H1 (cell line): ENCODE results near the gene SGCD. TPM values are rescaled to one million over a fixed set of nuclear protein-coding genes. Genes with fewer than 3 reads are reported as not detected.

Experiments
- CTCF ChIA-PET: fragments of 300-600 bp; sonication (Branson Sonifier 250); formaldehyde crosslinking; loops from one replicate; lab custom pipeline; 2021; ENCODE audit not compliant: partially characterized antibody; lab: Charles Lee
- POLR2A ChIA-PET: fragments of 300-600 bp; sonication (Branson Sonifier 250); formaldehyde crosslinking; loops from one replicate; lab custom pipeline; 2021; ENCODE audit warnings: inconsistent platforms; ENCODE audit not compliant: partially characterized antibody; lab: Charles Lee
- DNase-seq, 2 experiments: peaks; one replicate each; pipeline versions ENCODE4 v3.0.0 to v3.0.0-alpha.2; 2010 to 2022; ENCODE audit warnings: low spot score in 2 of 2, low read depth in 1 of 2, mixed read lengths in 1 of 2
- FAIRE-seq: peaks from 2 replicates; lab custom pipeline; 2011; peaks lifted over from hg19 to GRCh38; lab: Jason Lieb, UNC
- H2AFZ ChIP-seq: 2 replicates; pipeline ENCODE4 v1.8.1; 2012; ENCODE audit warnings: low read length, inconsistent platforms
- H2AK5ac ChIP-seq: 2 replicates; pipeline ENCODE4 v1.6.1; 2013; ENCODE audit warnings: low read depth, low read length
- H2BK120ac ChIP-seq: replicated peaks from 2 replicates; pipeline ENCODE3; 2013; ENCODE audit warnings: low read depth, low read length, inconsistent platforms
- H2BK12ac ChIP-seq: 2 replicates; pipeline ENCODE4 v1.6.1; 2013; ENCODE audit warnings: low read depth, low read length
- H2BK15ac ChIP-seq: 2 replicates; pipeline ENCODE4 v1.6.1; 2013; ENCODE audit warnings: low read length
- H2BK20ac ChIP-seq: 2 replicates; pipeline ENCODE4 v1.6.1; 2013; ENCODE audit warnings: low read length
- H2BK5ac ChIP-seq: 2 replicates; pipeline ENCODE4 v1.6.1; 2013; ENCODE audit warnings: low read depth, low read length
- H3K14ac ChIP-seq: 2 replicates; pipeline ENCODE4 v1.6.1; 2013; ENCODE audit warnings: inconsistent platforms; ENCODE audit not compliant: insufficient read length
- H3K18ac ChIP-seq: 2 replicates; pipeline ENCODE4 v1.6.1; 2013; ENCODE audit warnings: low read length; ENCODE audit errors: extremely low read depth
- H3K23ac ChIP-seq: 2 replicates; pipeline ENCODE4 v1.6.1; 2013; ENCODE audit warnings: inconsistent platforms; ENCODE audit not compliant: insufficient read length
- H3K23me2 ChIP-seq: 2 replicates; pipeline ENCODE4 v1.6.1; 2013; ENCODE audit warnings: low read depth, low read length
- H3K27ac ChIP-seq: 2 replicates; pipeline ENCODE4 v1.6.1; 2011; ENCODE audit warnings: low read depth, low read length, inconsistent platforms
- H3K27me3 ChIP-seq, 4 experiments: replicated peaks in 1 of 4; 1 replicate in 1 of 4; 2 replicates in 3 of 4; pipeline versions ENCODE4 v1.6.1 to v1.8.1; 2011 to 2013; ENCODE audit warnings: low read length in 3 of 4, mild to moderate bottlenecking in 3 of 4, inconsistent platforms in 2 of 4, mixed read lengths in 2 of 4, moderate library complexity in 1 of 4; ENCODE audit not compliant: control insufficient read depth in 3 of 4, insufficient read depth in 3 of 4; ENCODE audit errors: extremely low read depth in 1 of 4
- H3K36me3 ChIP-seq, 4 experiments: 2 replicates each; pipeline versions ENCODE4 v1.6.1 to v1.8.1; 2011 to 2013; ENCODE audit warnings: mild to moderate bottlenecking in 4 of 4, low read length in 3 of 4, moderate library complexity in 2 of 4, control low read depth in 1 of 4, inconsistent platforms in 1 of 4; ENCODE audit not compliant: insufficient read depth in 4 of 4, control insufficient read depth in 2 of 4
- H3K4ac ChIP-seq: replicated peaks from 2 replicates; pipeline ENCODE3; 2013; ENCODE audit warnings: low read length, low read depth, mixed read lengths, inconsistent platforms; ENCODE audit not compliant: insufficient read length
- H3K4me1 ChIP-seq, 4 experiments: replicated peaks in 1 of 4; 1 replicate in 1 of 4; 2 replicates in 3 of 4; pipeline versions ENCODE4 v1.6.1 to v1.8.1; 2011 to 2013; ENCODE audit warnings: low read length in 3 of 4, inconsistent platforms in 2 of 4, mixed read lengths in 1 of 4; ENCODE audit not compliant: insufficient read depth in 4 of 4, control insufficient read depth in 3 of 4
- H3K4me2 ChIP-seq, 2 experiments: 2 replicates each; pipeline versions ENCODE4 v1.6.1 to v1.8.1; 2011 to 2013; ENCODE audit warnings: low read depth in 2 of 2, low read length in 2 of 2, control low read depth in 1 of 2, inconsistent platforms in 1 of 2, mild to moderate bottlenecking in 1 of 2; ENCODE audit not compliant: insufficient read depth in 1 of 2
- H3K4me3 ChIP-seq, 4 experiments: fragments of 200-600, 300-600 bp in 1 of 4; sonication (generic), shearing (Covaris generic), sonication (Bioruptor Twin) in 1 of 4; 2 replicates each; pipeline versions ENCODE4 v1.5.1 to v1.8.1; 2011 to 2016; ENCODE audit warnings: low read length in 4 of 4, low read depth in 3 of 4, control low read depth in 2 of 4, inconsistent platforms in 2 of 4, mild to moderate bottlenecking in 2 of 4, mixed read lengths in 1 of 4, moderate library complexity in 1 of 4; ENCODE audit not compliant: insufficient read depth in 2 of 4; ENCODE audit errors: extremely low read depth in 1 of 4
- H3K56ac ChIP-seq: replicated peaks from 2 replicates; pipeline ENCODE3; 2013; ENCODE audit warnings: low read depth, mild to moderate bottlenecking, mixed read lengths, low read length, inconsistent platforms; ENCODE audit not compliant: insufficient read length
- H3K79me1 ChIP-seq: 2 replicates; pipeline ENCODE4 v1.6.1; 2013; ENCODE audit warnings: low read depth, low read length, control low read depth
- H3K79me2 ChIP-seq, 2 experiments: 2 replicates each; pipeline versions ENCODE4 v1.6.1 to v1.8.1; 2012 to 2013; ENCODE audit warnings: low read length in 2 of 2, mild to moderate bottlenecking in 2 of 2, inconsistent platforms in 1 of 2; ENCODE audit not compliant: insufficient read depth in 2 of 2, control insufficient read depth in 1 of 2
- H3K9ac ChIP-seq, 4 experiments: replicated peaks in 1 of 4; 1 replicate in 1 of 4; 2 replicates in 3 of 4; pipeline versions ENCODE4 v1.6.1 to v1.8.1; 2011 to 2013; ENCODE audit warnings: low read depth in 3 of 4, low read length in 3 of 4, control low read depth in 2 of 4, mild to moderate bottlenecking in 2 of 4, moderate library complexity in 2 of 4, inconsistent platforms in 1 of 4; ENCODE audit errors: extremely low read depth in 1 of 4
- H3K9me3 ChIP-seq, 2 experiments: 2 replicates each; pipeline versions ENCODE4 v1.6.1 to v1.8.1; 2012 to 2013; ENCODE audit warnings: mild to moderate bottlenecking in 2 of 2, moderate library complexity in 2 of 2, control low read depth in 1 of 2, inconsistent platforms in 1 of 2, low read depth in 1 of 2, low read length in 1 of 2, mixed read lengths in 1 of 2; ENCODE audit not compliant: insufficient read depth in 2 of 2
- H4K20me1 ChIP-seq, 2 experiments: replicated peaks in 1 of 2; 2 replicates each; pipeline versions ENCODE3 to v1.8.1; 2011 to 2013; ENCODE audit warnings: inconsistent platforms in 2 of 2, low read length in 2 of 2, mild to moderate bottlenecking in 1 of 2; ENCODE audit not compliant: insufficient read depth in 2 of 2, control insufficient read depth in 1 of 2
- H4K5ac ChIP-seq: 2 replicates; pipeline ENCODE4 v1.6.1; 2013; ENCODE audit warnings: low read length, low read depth, mixed read lengths, inconsistent platforms; ENCODE audit not compliant: insufficient read length
- H4K8ac ChIP-seq: 2 replicates; pipeline ENCODE4 v1.8.0; 2013; ENCODE audit warnings: mild to moderate bottlenecking, moderate library complexity, low read length, inconsistent platforms; ENCODE audit not compliant: insufficient read depth; ENCODE audit errors: extremely low read depth
- H4K91ac ChIP-seq: replicated peaks from 2 replicates; pipeline ENCODE3; 2013; ENCODE audit warnings: low read length, mixed read lengths, inconsistent platforms; ENCODE audit not compliant: insufficient read length
- ATF2 ChIP-seq: IDR thresholded peaks from 2 replicates; pipeline ENCODE4 v1.6.1; 2012; ENCODE audit warnings: low read length, inconsistent platforms
- CBX5 ChIP-seq: fragments of 300-800, 300-1000 bp; sonication (generic); IDR thresholded peaks from 2 replicates; pipeline ENCODE4 v1.7.1; 2016; ENCODE audit warnings: antibody characterized with exemption, low read length, low read depth
- EGR1 ChIP-seq: IDR thresholded peaks from 2 replicates; pipeline ENCODE4 v1.6.1; 2011; ENCODE audit warnings: low read depth, low read length, borderline replicate concordance
- SAP30 ChIP-seq: fragments of 300-600 bp; sonication (generic); IDR thresholded peaks from 2 replicates; pipeline ENCODE4 v1.7.1; 2012; ENCODE audit warnings: low read length, moderate library complexity, mild to moderate bottlenecking, inconsistent platforms; ENCODE audit not compliant: insufficient read depth, insufficient replicate concordance
- SRF ChIP-seq: IDR thresholded peaks from 2 replicates; pipeline ENCODE4 v1.6.1; 2011; ENCODE audit warnings: mild to moderate bottlenecking, low read depth, low read length, moderate library complexity
- SUZ12 ChIP-seq: fragments of 200-600 bp; sonication (generic); IDR thresholded peaks from 2 replicates; pipeline ENCODE4 v1.6.1; 2012; ENCODE audit warnings: mild to moderate bottlenecking, inconsistent platforms, low read length, moderate library complexity, mixed read lengths
- USF2 ChIP-seq: IDR thresholded peaks from 2 replicates; pipeline ENCODE4 v1.6.1; 2011; ENCODE audit warnings: low read length, improper control_type of control experiment
- WGBS, 2 experiments: shearing (Covaris generic) in 1 of 2; methylation state at CpG; one replicate each; pipeline versions ENCODE4 v1.1.6 to v1.1.7; 2013 to 2015; ENCODE audit warnings: low lambda C conversion rate in 2 of 2, mixed read lengths in 2 of 2, inconsistent platforms in 1 of 2, low coverage in 1 of 2, missing lambda C conversion rate in 1 of 2; ENCODE audit not compliant: insufficient replicate concordance in 2 of 2, insufficient coverage in 1 of 2, insufficient read length in 1 of 2; ENCODE audit errors: extremely low coverage in 1 of 2, missing lambda C conversion rate in 1 of 2; 5-methylcytosine and 5-hydroxymethylcytosine counted together
- polyA plus RNA-seq, 7 experiments: library from polyadenylated mRNA; depleted of rRNA in 3 of 7; stranded (reverse) in 5 of 7; unstranded in 2 of 7; fragments of >200 nt in 5 of 7; fragments of 200-250 nt in 2 of 7; gene quantifications; 1 replicate in 5 of 7; 2 replicates in 1 of 7; 4 replicates in 1 of 7; pipeline versions ENCODE4 v1.2.1 to v1.2.3, GENCODE V29; 2011 to 2013; ENCODE audit warnings: missing spikeins in 2 of 7, mixed read lengths in 2 of 7
- total RNA-seq: library from RNA; stranded (reverse); fragmentation: NEBNext Ultra II Directional; extraction: Animal tissue kit (Norgen Biotek cat#: 25700); gene quantifications from 2 replicates; pipeline ENCODE4 v1.2.1, GENCODE V29; 2021

The SGCD gene
- total and polyA plus RNA-seq, 2 of the 8 experiments (the other 6 are each of a cell fraction or from before 2014, with no cell fraction given): 0.04 to 0.08 TPM

DNA sequence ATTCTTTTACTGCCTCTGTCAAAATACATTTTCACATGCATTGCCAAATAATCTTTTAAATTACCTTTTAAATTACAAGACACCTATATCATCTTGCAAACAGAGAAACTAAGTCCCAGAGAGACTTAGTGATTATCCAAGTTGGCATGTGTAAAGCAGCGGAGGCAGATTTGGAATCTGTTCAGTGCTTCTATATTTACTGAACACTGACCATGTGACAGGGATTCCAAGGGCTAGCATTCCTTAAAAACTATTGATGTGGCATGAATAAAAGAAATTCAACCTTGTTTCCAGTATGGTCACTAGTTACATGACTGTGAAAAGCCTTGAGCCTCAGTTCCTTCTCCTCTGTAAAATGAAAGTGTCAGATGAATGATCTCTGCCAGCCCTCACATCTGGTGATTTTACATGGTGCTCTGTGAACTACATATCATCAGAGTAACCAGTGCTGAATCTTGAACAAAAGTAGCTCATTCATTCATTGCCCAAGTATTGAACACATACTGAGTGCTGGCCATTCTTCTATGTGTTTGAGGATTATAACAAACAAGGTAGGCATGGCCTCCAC is 451.3 kb downstream of the SGCD start:
- Histone ChIP-seq H2BK12ac (no peak overlapping the region), H3K4ac (no peak overlapping the region), H3K79me1 (no peaks in the 10 kb centered on the region), H2BK5ac (no peak overlapping the region), H3K36me3 (no peaks in the 10 kb centered on the region), H3K4me3 (no peak overlapping the region), H2AFZ (no peak overlapping the region), H3K4me1 (peaks cover 0 to 3% (median 0%) of the 10 kb centered on the region in 4 experiments; a peak in 1 of 7 replicates), H3K23me2 (no peaks in the 10 kb centered on the region), H4K5ac (no peak overlapping the region), H2BK15ac (no peak overlapping the region), H3K79me2 (no peaks in the 10 kb centered on the region), H4K20me1 (no peaks in the 10 kb centered on the region), H4K8ac (no peak overlapping the region), H3K56ac (no peak overlapping the region), H3K9ac (no peak overlapping the region), H3K27ac (no peak overlapping the region), H3K18ac (no peak overlapping the region), H3K27me3 (no peaks in the 10 kb centered on the region), H4K91ac (no peak overlapping the region), H3K4me2 (no peak overlapping the region), H3K9me3 (no peaks in the 10 kb centered on the region), H2AK5ac (no peak overlapping the region), H3K14ac (no peak overlapping the region), H2BK120ac (no peak overlapping the region), H3K23ac (no peak overlapping the region), H2BK20ac (no peak overlapping the region)
- FAIRE-seq (no peak), DNase-seq (no peak)
- WGBS, 2 experiments: 100% methylated on average over 1 of the region's 1 CpG; no CpG with 5 or more reads in 1 of the 2 experiments
- TF ChIP-seq CBX5: no peak
- TF ChIP-seq USF2: no peak
- TF ChIP-seq SAP30: no peak
- TF ChIP-seq SUZ12: no peak
- no peak for TF ChIP-seq EGR1
- TF ChIP-seq SRF: no peak
- no peak for TF ChIP-seq ATF2
- ChIA-PET CTCF (no interaction called here), POLR2A (no interaction called here)
